HEK293 (cell line): Measurements from ENCODE around the gene WDFY3.
A peak's percentile ranks its signal among the peaks of the same experiment; 100 is the strongest.

Experiments used
- CTCF ChIA-PET: fragments of 350-600 bp; formaldehyde crosslinking; extraction: SDS; loops from one replicate; lab custom pipeline; 2021; ENCODE audit warnings: antibody characterized with exemption; lab: Yijun Ruan, JAX
- POLR2A ChIA-PET: fragments of 300-600 bp; formaldehyde crosslinking; extraction: SDS; loops from one replicate; lab custom pipeline; 2020; ENCODE audit warnings: antibody characterized with exemption, inconsistent platforms; lab: Yijun Ruan, JAX
- H3K27ac ChIP-seq: fragments of 200-500 bp; sonication (Bioruptor generic); 2 replicates; pipeline ENCODE4 v1.5.1; 2014; ENCODE audit warnings: low read depth, low read length, control low read depth, inconsistent platforms; ENCODE audit errors: extremely low read depth
- H3K36me3 ChIP-seq, 2 experiments: fragments of 200-500 bp in 1 of 2; sonication (Bioruptor generic) in 1 of 2; 1 replicate in 1 of 2; 2 replicates in 1 of 2; pipeline ENCODE4 v1.5.1; 2014 to 2017; ENCODE audit warnings: inconsistent platforms in 2 of 2, low read length in 2 of 2; ENCODE audit not compliant: control insufficient read depth in 2 of 2, insufficient read depth in 1 of 2
- H3K4me1 ChIP-seq: fragments of 200-500 bp; sonication (Bioruptor generic); 2 replicates; pipeline ENCODE4 v1.5.1; 2014; ENCODE audit warnings: mild to moderate bottlenecking, low read length, inconsistent platforms; ENCODE audit not compliant: control insufficient read depth, insufficient read depth
- H3K4me3 ChIP-seq: 2 replicates; pipeline ENCODE4 v1.5.1; 2011; ENCODE audit warnings: low read depth, mild to moderate bottlenecking, control low read depth, low read length, moderate library complexity
- H3K9me3 ChIP-seq: fragments of 200-500 bp; sonication (Bioruptor generic); 2 replicates; pipeline ENCODE4 v1.5.1; 2014; ENCODE audit warnings: low read depth, low read length, inconsistent platforms; ENCODE audit not compliant: control insufficient read depth, insufficient read depth
- REST ChIP-seq: fragments of 450-650 bp; formaldehyde crosslinking; IDR thresholded peaks from 2 replicates; pipeline ENCODE4 v1.5.1; 2016; ENCODE audit warnings: missing biosample characterization, missing genetic modification characterization
- TRIM28 ChIP-seq: IDR thresholded peaks from 2 replicates; pipeline ENCODE4 v1.6.1; 2011; ENCODE audit warnings: low read length, control low read depth, borderline replicate concordance
- ZBTB44 ChIP-seq: fragments of 450-650 bp; IDR thresholded peaks from 2 replicates; pipeline ENCODE4 v1.5.1; 2018; ENCODE audit warnings: missing biosample characterization, mild to moderate bottlenecking, missing genetic modification characterization
- ZNF239 ChIP-seq: fragments of 450-650 bp; formaldehyde crosslinking; IDR thresholded peaks from 2 replicates; pipeline ENCODE4 v1.5.1; 2016; ENCODE audit warnings: missing biosample characterization, missing genetic modification characterization
- ZNF423 ChIP-seq: fragments of 450-650 bp; formaldehyde crosslinking; IDR thresholded peaks from 2 replicates; pipeline ENCODE4 v1.5.1; 2016; ENCODE audit warnings: missing biosample characterization, missing genetic modification characterization
- ZNF654 ChIP-seq: fragments of 450-650 bp; formaldehyde crosslinking; IDR thresholded peaks from 2 replicates; pipeline ENCODE4 v1.5.1; 2016; ENCODE audit warnings: low read depth, missing biosample characterization, missing genetic modification characterization
- ZSCAN30 ChIP-seq: fragments of 450-650 bp; IDR thresholded peaks from 2 replicates; pipeline ENCODE4 v1.5.1; 2018; ENCODE audit warnings: missing biosample characterization, mild to moderate bottlenecking, missing genetic modification characterization, moderate library complexity
- TF ChIP-seq, protein P1 (sequence below): fragments of 450-650 bp; formaldehyde crosslinking; IDR thresholded peaks from 2 replicates; pipeline ENCODE4 v1.5.1; 2017; ENCODE audit warnings: missing biosample characterization, missing genetic modification characterization

The WDFY3 gene

GRCh38 chr4:84973856-84974255 is 7.4 kb upstream of the WDFY3 start (continued):
- no peak for TF ChIP-seq REST (tag by site-specific recombination)
- no peak for TF ChIP-seq TRIM28
- TF ChIP-seq ZBTB44 (tag by site-specific recombination) = no peak

GRCh38 chr4:84971319-84971932 is 4.9 kb upstream of the WDFY3 start:
- H3K4me1 ChIP-seq = no peaks in the 10 kb centered on the region
- no peak for TF ChIP-seq ZNF239 (tag by site-specific recombination)
- TF ChIP-seq ZNF654 (tag by site-specific recombination) = peak; percentile 80
- TF ChIP-seq, all 188 proteins: peak for 1
- Histone ChIP-seq H3K36me3 (no peaks in the 10 kb centered on the region), H3K9me3 (no peaks in the 10 kb centered on the region), H3K27ac (no peak overlapping the region), H3K4me3 (no peak overlapping the region)
- ChIA-PET POLR2A (no interaction called here), CTCF (interaction anchor here (0.6 to 2.7 kb wide), 19 partner anchors 10 to 1311 kb away, joined by 3 to 32 read pairs (median 4); partner anchors contain the start of gene CDS1)

DNA sequence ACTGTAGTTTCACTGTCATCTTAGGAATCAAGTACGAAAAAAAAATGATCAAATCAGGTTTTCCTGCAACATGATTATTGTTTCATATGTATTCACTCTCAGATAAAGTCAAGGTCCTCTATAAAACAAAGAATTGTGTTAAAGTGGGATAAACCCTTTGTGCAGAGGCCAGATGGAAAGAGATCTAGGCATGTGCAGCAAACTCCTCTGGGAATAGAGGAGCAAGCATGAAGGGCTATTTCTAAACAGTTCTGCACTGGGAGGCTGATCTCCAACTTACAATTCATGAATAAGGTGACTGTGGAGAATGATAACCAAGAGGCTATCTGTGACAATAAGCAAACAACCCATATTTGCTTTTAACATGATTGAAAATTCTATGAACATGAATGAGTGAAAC is 2.4 kb upstream of the WDFY3 start:
- Histone ChIP-seq H3K27ac (no peak overlapping the region), H3K4me1 (no peaks in the 10 kb centered on the region), H3K4me3 (no peak overlapping the region), H3K36me3 (no peaks in the 10 kb centered on the region), H3K9me3 (no peaks in the 10 kb centered on the region)
- TF ChIP-seq, protein P1, sequence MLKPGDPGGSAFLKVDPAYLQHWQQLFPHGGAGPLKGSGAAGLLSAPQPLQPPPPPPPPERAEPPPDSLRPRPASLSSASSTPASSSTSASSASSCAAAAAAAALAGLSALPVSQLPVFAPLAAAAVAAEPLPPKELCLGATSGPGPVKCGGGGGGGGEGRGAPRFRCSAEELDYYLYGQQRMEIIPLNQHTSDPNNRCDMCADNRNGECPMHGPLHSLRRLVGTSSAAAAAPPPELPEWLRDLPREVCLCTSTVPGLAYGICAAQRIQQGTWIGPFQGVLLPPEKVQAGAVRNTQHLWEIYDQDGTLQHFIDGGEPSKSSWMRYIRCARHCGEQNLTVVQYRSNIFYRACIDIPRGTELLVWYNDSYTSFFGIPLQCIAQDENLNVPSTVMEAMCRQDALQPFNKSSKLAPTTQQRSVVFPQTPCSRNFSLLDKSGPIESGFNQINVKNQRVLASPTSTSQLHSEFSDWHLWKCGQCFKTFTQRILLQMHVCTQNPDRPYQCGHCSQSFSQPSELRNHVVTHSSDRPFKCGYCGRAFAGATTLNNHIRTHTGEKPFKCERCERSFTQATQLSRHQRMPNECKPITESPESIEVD (tag by site-specific recombination) = peak; percentile 86
- no peak for TF ChIP-seq ZNF423 (tag by site-specific recombination)
- ChIA-PET CTCF (no interaction called here), POLR2A (no interaction called here)

DNA sequence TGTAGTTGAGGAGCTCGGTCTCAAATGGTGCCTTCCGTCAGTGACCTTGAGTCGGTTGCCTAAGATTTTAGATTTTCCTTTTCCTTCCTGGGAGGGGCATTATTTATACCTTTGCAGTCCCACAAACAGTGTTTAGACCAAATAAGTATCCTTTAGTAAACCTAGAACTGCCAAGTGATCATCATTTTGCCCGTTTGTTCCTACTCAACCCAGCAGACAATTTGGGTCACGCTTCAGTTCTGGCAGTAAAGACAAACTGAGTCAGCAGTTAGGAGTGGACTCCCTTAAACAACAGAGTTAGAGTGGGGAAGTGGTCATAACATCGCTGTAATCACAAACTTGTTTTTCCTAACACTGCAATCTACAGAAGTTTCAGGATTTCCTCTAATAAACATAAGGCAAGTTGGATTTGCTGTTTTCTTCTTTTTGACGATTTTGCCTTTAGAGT is 777 bp upstream of the WDFY3 start:
- H3K27ac ChIP-seq = peak overlapping the region; percentile 93
- ChIA-PET POLR2A (interaction anchor here (0.6 to 2.1 kb wide), 4 partner anchors 18 to 569 kb away, joined by 3 to 7 read pairs (median 6); partner anchors contain the start of genes CDS1 and NKX6-1), CTCF (interaction anchor here (0.6 kb wide), 2 partner anchors 8 to 88 kb away, joined by 3 read pairs; no protein-coding TSS in a partner anchor)
- TF ChIP-seq ZSCAN30 (tag by site-specific recombination) = no peak
- no peaks in the 10 kb centered on the region for H3K9me3 ChIP-seq
- peak overlapping the region; percentile 89 for H3K4me3 ChIP-seq
- H3K36me3 ChIP-seq = no peaks in the 10 kb centered on the region
- 0 out of 2 replicates have a peak, but pooled peaks cover 1% of the 10 kb centered on the region for H3K4me1 ChIP-seq
